ENCODE data around the gene ADD1.

- TF ChIP-seq CTCF (IDR thresholded peaks at IDR 0.05) (no peak), ZFX (IDR thresholded peaks at IDR 0.05; ENCODE audit: borderline replicate concordance) (no peak)
Observed at GRCh38 chr4:2905544-2905943, 61.9 kb downstream of the ADD1 start.
